Measurements from ENCODE around the gene CTH.
A peak's percentile ranks its signal among the peaks of the same experiment; 100 is the strongest.
"Not testable (repeated sequence)": the region's sequence is repeated elsewhere in the genome, so short reads cannot be mapped to it uniquely, and the experiment has no call there.

CTH gene

DNA sequence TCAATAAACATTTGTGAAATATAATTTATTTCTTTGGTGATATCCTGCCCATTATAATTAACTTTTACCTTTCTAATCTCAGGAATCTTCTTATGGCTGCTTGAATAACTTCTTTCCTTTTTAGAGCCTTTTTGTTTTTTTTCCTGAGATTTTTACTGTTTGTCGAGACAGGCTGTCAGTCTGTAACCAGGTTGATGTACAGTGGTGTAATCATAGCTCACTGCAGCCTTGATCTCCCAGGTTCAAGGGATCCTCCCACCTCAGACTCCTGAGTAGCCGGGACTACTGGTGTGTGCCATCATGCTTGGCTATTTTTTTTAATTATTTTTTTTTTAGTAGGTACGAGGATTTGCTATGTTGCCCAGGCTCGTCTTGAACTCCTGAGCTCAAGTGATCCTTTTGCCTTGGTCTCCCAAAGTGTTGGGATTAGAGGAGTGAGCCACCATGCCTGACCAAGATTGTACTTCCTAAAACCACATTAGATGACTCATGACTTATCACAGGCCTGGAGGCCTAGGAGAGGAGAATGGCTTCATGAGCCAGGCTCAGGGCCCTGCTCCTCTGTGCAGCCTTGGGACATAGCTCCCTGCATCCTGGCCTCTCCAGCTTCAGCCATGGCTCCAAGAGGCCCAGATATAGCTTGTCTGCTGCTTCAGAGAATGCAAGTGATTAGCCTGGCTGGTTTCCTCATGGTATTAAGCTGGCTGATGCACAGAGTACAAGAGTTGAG, 48.6 kb downstream of the CTH start:
- no peak for DNase-seq

DNA sequence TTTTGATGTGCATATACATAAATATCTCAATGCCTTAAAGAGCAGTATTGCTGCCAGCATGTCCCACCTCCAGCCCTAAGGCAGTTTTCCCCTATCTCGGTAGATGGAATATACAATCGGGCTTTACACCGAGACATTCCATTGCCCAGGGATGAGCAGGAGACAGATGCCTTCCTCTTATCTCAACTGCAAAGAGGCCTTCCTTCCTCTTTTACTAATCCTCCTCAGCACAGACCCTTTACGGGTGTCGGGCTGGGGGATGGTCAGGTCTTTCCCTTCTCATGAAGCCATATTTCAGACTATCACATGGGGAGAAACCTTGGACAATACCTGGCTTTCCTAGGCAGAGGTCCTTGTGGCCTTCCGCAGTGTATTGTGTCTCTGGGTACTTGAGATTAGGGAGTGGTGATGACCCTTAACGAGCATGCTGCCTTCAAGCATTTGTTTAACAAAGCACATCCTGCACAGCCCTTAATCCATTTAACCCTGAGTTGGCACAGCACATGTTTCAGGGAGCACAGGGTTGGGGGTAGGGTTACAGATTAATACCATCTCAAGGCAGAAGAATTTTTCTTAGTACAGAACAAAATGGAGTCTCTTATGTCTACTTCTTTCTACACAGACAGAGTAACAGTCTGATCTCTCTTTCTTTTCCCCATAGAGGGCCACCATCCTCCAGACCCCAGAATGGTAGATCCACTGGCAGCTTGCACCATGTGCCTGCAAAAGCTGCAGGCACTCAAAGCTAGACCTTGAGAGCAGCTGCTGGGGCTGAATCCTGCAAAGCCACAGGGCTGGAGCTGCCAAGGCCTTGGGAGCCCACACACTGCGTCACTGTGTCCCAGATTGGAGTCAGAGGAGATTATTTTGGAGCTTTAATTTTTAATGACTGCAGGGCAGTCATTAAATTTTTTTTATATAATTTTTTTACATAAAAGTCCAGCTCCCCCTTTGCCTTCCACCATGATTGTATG, 50.0 kb downstream of the CTH start:
- not testable (repeated sequence) for DNase-seq

DNA sequence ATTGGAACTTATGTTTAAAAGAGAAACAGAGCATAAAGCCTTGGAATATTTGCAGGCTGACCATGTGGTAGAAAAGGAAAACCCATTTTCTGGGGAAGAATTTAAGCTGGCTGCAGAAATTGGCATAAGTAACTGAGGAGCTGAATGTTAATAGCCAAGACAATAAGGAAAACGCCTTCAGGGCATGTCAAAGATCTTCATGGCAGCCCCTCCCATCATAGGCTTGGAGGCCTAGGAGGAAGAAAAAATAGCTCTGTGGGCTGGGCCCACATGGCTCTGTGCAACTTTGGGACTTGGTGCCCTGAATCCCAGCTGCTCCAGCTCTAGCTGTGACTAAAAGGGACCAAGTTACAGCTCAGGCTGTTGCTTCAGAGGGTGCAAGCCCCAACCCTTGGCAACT, 51.5 kb downstream of the CTH start:
- no peak for DNase-seq

DNA sequence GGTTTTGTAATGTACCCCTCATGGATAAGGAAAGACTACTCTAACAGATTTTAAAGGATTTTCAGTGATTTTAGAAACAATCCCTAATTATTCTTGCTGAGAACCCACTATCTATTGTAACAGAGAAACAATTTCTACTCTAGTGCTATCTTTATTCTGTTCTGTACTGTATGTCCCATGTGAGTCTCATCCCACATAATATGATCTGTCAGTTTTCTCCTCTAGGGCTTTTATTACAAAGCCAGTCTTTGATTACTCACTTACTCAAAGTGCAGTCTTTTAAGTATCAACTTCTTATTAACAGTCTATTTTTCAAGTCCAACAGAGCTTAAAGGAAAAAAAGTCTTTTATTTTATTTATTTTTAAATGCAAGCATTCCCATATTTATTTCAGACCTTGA, 54.8 kb downstream of the CTH start:
- DNase-seq: no peak

DNA sequence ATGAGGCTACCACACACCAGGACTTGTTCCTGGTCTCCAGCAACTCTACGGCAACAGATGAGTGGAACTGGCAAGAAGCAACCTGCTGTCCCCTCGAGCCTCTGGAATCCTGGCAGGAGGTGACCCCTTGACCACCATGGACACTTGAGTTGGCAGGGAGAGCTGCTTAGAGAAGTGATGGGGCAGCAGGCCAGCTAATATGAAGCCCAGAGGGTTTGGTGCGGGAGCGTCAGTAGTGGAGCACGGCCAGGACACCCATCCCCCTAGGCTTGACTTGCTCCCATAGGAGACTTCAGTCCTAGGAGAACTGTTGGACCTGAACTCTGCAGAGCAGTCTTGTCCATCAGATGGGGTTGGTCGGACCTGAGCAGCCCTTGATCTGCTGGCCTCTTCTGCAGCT, 56.5 kb downstream of the CTH start:
- DNase-seq: no peak

- no peak for DNase-seq
These were observed 57.1 kb downstream of the CTH start for GRCh38 chr1:70468180-70468579.

DNA sequence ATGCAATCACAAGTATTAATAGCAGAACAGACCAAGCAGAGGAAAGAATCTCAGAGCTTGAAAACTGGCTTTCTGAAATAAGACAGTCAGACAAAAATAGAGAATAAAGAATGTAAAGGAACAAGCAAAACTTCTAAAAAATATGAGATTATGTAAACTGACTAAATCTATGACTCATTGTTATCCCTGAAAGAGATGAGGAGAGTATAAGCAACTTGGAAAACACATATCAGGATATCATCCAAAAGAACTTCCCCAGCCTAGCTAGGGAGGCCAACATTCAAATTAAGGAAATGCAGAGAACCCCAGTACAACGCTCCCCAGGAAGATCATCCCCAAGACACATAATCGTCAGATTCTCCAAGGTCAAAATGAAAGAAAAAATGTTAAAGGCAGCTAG, 58.1 kb downstream of the CTH start:
- not testable (repeated sequence) for DNase-seq

GRCh38 chr1:70475023-70475422, 64.0 kb downstream of the CTH start:
- no peak for DNase-seq

DNA sequence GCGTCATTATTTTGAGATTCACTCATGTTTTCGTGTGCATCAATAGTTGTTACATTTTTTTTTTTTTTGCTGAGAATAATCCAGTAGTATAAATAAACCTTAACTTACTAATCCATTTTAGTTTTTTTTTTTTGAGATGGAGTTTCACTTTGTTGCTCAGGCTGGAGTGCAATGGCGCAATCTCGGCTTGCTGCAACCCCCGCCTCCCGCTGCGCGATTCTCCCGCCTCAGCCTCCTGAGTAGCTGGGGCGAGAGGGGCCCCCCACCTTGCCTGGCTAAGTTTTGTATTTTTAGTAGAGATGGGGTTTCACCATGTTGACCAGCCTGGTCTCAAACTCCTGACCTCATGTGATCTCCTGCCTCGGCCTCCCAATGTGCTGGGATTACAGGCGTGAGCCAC, 66.0 kb downstream of the CTH start:
- no peak for DNase-seq

DNA sequence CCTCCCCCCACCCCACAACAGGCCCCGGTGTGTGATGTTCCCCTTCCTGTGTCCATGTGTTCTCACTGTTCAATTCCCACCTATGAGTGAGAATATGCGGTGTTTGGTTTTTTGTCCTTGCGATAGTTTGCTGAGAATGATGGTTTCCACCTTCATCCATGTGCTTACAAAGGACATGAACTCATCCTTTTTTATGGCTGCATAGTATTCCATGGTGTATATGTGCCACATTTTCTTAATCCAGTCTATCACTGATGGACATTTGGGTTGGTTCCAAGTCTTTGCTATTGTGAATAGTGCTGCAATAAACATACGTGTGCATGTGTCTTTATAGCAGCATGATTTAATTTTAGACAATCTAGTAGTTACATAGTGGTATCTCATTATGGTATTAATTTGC, 66.8 kb downstream of the CTH start:
- not testable (repeated sequence) for DNase-seq

DNA sequence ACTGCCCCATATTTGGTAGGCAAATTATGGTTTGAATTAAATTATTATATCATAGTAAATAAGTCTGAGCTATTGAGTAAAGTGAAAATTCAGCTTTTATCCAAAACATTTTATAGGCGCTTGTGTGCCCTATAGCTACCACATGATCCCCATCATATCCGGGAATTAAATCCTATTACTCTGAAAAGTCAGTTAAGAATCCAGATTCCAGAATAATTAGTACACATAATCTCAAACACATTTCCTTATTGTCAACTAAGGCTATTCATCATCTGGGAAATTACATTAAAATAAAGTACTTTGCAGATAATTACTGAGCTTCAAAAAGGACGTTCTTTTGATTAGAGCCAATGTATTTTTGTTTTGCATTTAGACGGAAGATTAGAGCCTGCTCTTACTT, 72.3 kb downstream of the CTH start:
- DNase-seq: no peak

DNA sequence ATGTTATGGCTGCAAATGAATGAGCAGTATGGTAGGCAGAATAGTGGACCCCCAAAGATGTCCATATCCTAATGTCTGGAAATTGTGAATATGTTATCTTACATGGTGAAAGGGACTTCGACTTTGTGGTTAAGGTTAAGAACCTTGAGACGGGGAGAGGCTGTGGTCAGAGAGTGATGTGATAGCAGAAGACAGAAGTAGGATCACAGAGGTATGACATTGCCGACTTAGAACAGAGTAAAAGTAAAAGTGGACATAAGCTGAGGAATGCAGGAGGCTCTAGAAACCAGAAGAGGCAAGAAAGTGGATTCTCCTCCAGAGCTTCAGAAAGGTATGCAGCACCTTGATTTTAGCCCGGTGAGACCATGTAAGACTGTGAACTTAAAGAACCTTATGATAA, 74.6 kb downstream of the CTH start:
- DNase-seq: no peak

DNA sequence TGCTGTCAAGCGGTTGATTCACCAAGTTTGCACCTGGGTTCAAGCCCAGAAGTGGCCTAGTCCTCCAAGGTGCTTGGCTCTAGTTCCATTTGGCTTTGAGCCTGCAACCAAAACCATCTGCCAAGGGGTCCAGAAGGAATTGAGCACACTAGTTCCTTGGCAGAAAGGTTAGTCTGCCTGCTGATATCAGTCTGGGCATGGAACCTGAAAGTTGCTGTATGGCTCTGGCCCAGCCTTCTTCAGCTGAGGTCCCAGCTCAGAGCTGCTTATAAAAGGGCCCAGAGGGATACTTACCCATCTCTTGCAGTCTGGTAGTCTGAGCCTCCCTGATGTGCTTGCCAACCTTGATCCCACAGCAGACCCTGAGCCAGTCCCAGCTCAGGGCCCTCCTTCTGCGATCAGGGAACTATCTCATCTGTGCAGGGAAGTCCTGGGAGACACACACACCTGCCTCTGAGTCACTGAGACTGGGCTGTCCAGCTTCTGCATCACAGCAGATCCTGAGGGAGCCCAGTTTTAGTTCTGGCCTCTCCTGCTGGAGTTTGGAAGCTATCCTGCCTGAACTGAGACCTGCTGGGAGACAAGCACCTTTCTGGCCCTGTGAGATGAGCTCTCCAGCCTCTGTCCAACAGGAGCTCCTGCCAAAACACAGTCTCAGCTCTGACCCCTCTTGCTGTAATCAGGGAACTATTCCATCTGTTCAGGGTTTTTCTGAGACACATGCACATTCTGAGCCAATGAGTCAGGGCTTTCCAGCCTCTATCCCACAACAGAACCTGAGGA, 75.8 kb downstream of the CTH start:
- no peak for DNase-seq

DNA sequence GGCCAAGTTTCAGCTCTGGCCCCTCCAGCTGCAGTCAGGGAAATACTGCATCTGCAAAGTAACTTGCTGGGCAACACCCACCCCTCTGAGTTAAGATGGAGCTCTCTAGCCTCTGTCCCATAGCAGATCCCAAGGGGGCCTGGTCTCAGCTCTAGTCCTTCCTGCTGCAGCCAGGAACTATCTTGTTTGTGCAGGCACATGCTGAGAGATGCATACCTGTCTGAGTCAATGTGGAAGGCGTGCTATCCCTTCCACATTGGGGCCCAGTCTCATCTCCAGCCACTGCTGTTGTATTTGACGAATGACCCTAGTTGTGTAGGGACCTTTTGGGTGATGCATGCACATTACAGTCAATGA, 76.4 kb downstream of the CTH start:
- DNase-seq: no peak

- peak in 1 of 2 experiments; percentile 21 for DNase-seq
These were observed 77.0 kb downstream of the CTH start for GRCh38 chr1:70487910-70488665.

Measured in SHP77 (cell line).